ENCODE results near the gene FYB1.
"Not testable (repeated sequence)": the region's sequence is repeated elsewhere in the genome, so short reads cannot be mapped to it uniquely, and the experiment has no call there.

The FYB1 gene

DNA sequence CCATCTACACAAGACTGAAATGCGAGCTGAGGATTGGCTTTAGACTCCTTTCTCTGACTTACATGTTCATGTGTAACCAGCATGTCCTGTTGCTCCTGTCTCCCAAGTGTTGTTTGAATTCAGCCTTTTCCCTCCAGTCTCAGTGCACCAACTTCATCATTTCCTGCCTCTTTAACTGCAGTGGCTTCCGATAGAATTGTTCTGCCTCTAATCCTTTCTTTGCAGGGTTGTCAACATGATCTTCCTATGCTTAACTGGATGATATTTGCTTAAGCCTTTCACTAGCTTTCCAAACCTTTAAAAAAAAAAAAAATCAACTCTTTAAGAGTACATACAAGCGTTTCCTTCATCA, 6.7 kb upstream of the FYB1 start:
- no peak for DNase-seq
- no peak overlapping the region for H3K27ac ChIP-seq
- no peaks in the 10 kb centered on the region for H3K27me3 ChIP-seq (ENCODE audit: insufficient read depth, low read depth, severe bottlenecking)
- no peak overlapping the region for H3K4me3 ChIP-seq (ENCODE audit: low read depth, low read length)
- no peaks in the 10 kb centered on the region for H3K9me3 ChIP-seq (ENCODE audit: severe bottlenecking)
- TF ChIP-seq, protein P1, sequence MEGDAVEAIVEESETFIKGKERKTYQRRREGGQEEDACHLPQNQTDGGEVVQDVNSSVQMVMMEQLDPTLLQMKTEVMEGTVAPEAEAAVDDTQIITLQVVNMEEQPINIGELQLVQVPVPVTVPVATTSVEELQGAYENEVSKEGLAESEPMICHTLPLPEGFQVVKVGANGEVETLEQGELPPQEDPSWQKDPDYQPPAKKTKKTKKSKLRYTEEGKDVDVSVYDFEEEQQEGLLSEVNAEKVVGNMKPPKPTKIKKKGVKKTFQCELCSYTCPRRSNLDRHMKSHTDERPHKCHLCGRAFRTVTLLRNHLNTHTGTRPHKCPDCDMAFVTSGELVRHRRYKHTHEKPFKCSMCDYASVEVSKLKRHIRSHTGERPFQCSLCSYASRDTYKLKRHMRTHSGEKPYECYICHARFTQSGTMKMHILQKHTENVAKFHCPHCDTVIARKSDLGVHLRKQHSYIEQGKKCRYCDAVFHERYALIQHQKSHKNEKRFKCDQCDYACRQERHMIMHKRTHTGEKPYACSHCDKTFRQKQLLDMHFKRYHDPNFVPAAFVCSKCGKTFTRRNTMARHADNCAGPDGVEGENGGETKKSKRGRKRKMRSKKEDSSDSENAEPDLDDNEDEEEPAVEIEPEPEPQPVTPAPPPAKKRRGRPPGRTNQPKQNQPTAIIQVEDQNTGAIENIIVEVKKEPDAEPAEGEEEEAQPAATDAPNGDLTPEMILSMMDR (IDR thresholded peaks at IDR 0.05; ENCODE audit: low read depth, low read length), result no peak
- H3K36me3 ChIP-seq, result no peaks in the 10 kb centered on the region

DNA sequence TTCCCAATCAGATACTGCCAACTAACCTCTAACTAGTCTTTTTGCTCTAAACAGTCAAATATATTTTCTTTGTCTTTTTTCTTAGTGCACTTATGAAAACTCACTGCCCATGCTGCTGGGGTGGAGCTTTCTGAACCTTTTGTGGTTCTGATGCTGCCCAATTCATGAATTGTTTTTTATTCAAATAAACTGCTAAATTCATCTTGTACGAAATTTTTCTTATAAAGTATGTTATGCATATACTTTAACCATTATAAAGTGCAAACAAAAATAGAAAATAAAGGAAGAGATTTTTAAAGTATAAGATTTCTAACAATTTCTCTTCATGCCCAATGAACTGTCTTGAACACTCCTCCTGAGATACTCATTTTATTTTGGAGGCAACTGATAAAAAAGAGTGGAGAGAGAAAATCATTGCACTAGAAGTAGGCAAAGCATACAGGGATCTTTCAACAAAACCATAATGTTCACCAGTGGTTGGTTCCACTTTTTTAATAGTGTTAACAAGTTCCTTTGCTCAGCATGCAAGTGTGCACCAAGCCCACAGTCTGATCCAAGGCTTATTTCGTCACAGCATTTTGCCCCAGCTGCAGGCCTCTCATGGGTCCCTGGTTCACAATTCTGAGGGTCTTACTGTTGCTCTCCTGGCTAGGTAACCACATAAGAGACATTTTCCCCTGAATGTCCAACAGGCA, 6.2 kb upstream of the FYB1 start:
- H3K9me3 ChIP-seq (ENCODE audit: severe bottlenecking), result no peaks in the 10 kb centered on the region
- TF ChIP-seq, protein P1 (IDR thresholded peaks at IDR 0.05; ENCODE audit: low read depth, low read length), result no peak
- no peaks in the 10 kb centered on the region for H3K27me3 ChIP-seq (ENCODE audit: insufficient read depth, low read depth, severe bottlenecking)
- no peak for DNase-seq
- no peak overlapping the region for H3K4me3 ChIP-seq (ENCODE audit: low read depth, low read length)
- H3K36me3 ChIP-seq, result no peaks in the 10 kb centered on the region
- no peak overlapping the region for H3K27ac ChIP-seq

DNA sequence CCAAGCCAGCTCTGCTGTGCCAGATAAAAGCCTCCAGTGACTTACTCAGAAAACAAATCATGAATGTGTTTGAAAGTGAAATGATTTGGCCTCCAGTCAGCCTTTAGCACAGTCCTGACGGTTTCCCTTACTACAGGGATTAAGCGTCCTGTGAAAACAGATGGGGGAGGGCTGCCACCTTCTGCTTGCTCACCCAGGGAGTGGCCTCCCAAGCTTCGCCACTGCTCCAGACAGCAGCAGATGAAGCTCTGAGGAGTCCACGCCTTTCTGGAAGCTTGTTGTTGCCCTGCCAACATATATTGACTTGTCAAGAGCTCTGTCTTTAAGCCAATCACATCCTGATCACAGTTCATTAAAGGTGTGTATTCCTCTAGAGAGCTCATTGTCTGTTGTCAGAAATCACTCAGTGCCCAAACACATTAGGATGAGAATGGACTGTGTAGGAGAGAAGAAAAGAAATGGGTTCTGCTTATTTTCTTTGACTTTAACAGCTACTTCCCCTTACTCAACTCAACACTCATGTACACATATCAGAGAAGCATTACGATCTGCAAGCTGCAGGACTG, 4.9 kb upstream of the FYB1 start:
- TF ChIP-seq, protein P1 (IDR thresholded peaks at IDR 0.05; ENCODE audit: low read depth, low read length), result no peak
- peak overlapping the region; percentile 35; the same call in 1 of the 2 replicates for H3K27ac ChIP-seq
- H3K9me3 ChIP-seq (ENCODE audit: severe bottlenecking), result no peaks in the 10 kb centered on the region
- no peak overlapping the region for H3K4me3 ChIP-seq (ENCODE audit: low read depth, low read length)
- DNase-seq, result peak; percentile 91
- no peaks in the 10 kb centered on the region for H3K36me3 ChIP-seq
- no peaks in the 10 kb centered on the region for H3K27me3 ChIP-seq (ENCODE audit: insufficient read depth, low read depth, severe bottlenecking)

DNA sequence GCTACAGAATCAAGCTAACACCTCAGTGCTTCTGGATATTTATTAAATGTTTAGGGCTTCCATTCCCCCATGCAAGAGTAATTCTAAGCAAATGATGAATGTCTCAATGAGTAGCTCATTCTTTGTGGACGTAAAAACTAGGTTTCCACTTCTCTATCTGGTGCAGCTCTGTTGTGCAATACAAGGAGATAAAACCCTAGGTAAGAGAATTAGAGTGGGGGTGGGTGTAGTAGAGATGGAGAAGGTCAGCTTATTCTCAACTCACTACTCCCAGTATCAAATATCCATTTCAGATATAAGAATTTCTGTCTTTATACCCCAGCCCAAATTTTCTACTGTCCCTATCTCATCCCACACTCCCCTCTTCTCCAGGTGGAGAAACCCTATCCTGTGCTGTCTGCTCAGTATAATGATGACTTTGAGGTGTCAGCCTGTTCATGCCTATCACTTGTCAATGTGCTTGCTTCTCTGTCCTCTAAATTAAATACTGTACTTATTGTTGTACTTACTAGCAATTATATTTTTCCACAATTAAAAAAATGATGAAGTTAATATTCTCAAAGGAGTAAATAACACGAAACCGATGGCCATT, 4.3 kb upstream of the FYB1 start:
- H3K36me3 ChIP-seq, result no peaks in the 10 kb centered on the region
- TF ChIP-seq, protein P1 (IDR thresholded peaks at IDR 0.05; ENCODE audit: low read depth, low read length), result no peak
- DNase-seq, result no peak

DNA sequence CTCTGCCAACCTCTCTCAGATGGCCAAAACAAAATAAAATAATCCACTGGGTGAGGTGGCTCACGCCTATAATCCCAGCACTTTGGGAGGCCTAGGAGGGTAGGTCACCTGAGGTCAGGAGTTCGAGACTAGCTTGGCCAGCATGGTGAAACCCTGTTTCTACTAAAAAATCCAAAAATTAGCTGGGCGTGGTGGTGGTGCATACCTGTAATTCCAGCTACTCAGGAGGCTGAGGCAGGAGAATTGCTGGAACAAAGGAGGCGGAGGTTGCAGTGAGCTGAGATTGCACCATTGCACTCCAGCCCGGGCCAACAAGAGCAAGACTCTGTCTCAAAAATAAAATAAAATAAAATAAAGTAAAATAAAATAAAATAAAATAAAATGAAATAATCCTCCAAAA, 2.3 kb upstream of the FYB1 start:
- not testable (repeated sequence) for H3K27me3 ChIP-seq (ENCODE audit: insufficient read depth, low read depth, severe bottlenecking); H3K4me3 ChIP-seq (ENCODE audit: low read depth, low read length); H3K9me3 ChIP-seq (ENCODE audit: severe bottlenecking); DNase-seq; H3K27ac ChIP-seq; H3K36me3 ChIP-seq

More for the DNA sequence above, 4.3 kb upstream of the FYB1 start:
- Histone ChIP-seq H3K27ac (peak overlapping the region; percentile 35; the same call in 1 of the 2 replicates), H3K27me3 (ENCODE audit: insufficient read depth, low read depth, severe bottlenecking) (no peaks in the 10 kb centered on the region), H3K9me3 (ENCODE audit: severe bottlenecking) (no peaks in the 10 kb centered on the region), H3K4me3 (ENCODE audit: low read depth, low read length) (no peak overlapping the region)

DNA sequence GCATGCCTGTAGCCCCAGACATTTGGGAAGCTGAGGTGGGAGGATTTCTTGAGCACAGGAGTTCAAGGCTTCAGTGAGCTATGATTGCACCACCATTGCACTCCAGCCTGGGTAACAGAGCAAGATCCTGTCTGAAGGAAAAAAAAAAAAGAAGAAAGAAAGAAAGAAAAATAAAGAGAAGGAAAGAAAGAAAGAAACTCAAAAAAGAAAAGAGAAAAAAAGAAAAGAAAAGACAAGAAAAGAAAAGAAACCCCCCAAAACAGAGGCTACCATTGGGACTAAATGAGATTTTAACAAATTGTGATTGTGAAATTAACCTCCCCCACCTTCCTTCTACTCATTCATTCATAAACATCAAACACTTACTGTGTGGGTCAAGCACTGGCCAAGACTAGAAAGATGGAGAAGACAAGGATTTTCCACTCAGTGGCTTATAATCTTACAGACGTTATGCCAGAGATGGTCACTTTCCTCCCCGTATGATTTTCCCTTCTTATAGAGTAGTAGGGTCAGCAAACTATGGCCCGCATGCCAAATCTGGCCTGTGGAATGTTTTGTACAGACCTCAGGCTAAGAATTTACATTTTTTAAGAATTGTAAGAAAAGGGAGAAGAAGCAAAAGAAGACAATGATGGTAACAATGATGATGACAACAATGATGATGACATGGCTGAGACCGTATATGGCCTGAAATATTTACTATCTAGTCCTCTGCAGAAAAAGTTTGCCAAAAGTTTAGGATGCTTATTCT, 1.1 kb upstream of the FYB1 start:
- DNase-seq, result no peak
- no peak overlapping the region for H3K4me3 ChIP-seq (ENCODE audit: low read depth, low read length)
- no peaks in the 10 kb centered on the region for H3K9me3 ChIP-seq (ENCODE audit: severe bottlenecking)
- no peaks in the 10 kb centered on the region for H3K36me3 ChIP-seq
- H3K27ac ChIP-seq, result no peak overlapping the region
- TF ChIP-seq, protein P1 (IDR thresholded peaks at IDR 0.05; ENCODE audit: low read depth, low read length), result no peak
- H3K27me3 ChIP-seq (ENCODE audit: insufficient read depth, low read depth, severe bottlenecking), result no peaks in the 10 kb centered on the region
